T-helper 2 cell treated with Interferon-gamma antibody and Interleukin-4, amounts not matched to agents 5 μg/mL and 100 μg/mL, for 36 hours (primary cell): ENCODE results near the gene LMBRD1.
A peak's percentile ranks its signal among the peaks of the same experiment; 100 is the strongest.
"Not testable (repeated sequence)": the region's sequence is repeated elsewhere in the genome, so short reads cannot be mapped to it uniquely, and the experiment has no call there.

ENCODE experiments used
- DNase-seq: peaks from one replicate; pipeline ENCODE4 v3.0.0; 2021; ENCODE audit warnings: low spot score
- H3K27ac Mint-ChIP-seq: one replicate; pipeline ENCODE4 v1.8.0; 2021; ENCODE audit warnings: mild to moderate bottlenecking, mixed read lengths
- H3K27me3 Mint-ChIP-seq: one replicate; pipeline ENCODE4 v1.8.0; 2021; ENCODE audit warnings: low read depth, mixed read lengths
- H3K36me3 Mint-ChIP-seq: one replicate; pipeline ENCODE4 v1.8.0; 2021; ENCODE audit warnings: low read depth, mixed read lengths
- H3K4me1 Mint-ChIP-seq: one replicate; pipeline ENCODE4 v1.8.0; 2021; ENCODE audit warnings: low read depth, mixed read lengths
- H3K4me3 Mint-ChIP-seq: one replicate; pipeline ENCODE4 v1.8.0; 2022; ENCODE audit warnings: mild to moderate bottlenecking, moderate library complexity, mixed read lengths
- H3K9me3 Mint-ChIP-seq: one replicate; pipeline ENCODE4 v1.8.0; 2021; ENCODE audit warnings: mixed read lengths

Gene LMBRD1

DNA sequence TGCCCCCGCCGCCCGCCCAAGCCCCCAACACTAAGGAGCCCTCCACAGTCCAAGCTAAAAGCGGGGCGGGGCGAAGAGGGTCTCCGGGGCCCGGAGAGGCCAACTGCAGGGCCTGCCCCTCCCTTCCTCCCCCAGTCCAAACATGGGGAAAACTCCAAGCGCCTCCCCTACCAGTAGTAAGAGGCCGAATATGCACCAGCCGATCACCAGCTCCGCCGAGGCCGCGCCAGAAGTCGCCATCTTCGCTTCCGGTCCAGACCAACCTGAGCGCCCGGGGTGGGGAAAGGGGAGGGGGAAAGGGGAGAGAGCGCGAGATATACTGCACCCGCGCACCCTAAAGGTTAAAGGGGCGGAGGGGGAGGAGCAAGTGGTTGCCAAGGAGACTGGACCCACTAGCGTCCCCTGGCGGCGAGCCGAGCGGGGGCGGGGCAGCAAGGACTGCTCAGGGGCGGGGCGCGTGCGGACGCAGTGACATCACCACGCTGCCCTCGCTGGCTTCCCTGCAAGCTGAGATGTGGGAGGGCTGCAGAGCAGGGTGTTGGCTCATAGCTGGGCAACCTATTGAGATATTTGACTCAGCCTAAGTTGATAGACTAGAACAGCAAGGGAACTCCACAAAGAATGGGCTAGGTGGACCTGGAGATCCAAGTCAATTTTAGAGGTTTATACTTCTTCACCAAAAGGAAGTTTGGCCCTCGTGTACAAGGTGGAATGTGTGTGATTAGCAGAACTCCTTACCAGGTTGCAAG is at the start of gene LMBRD1:
LMBRD1 (minus strand) TSS at position 369 of the 749 bp plus-strand sequence; CDS start at position 240, 129 bp downstream.
- peak within 1 kb of the TSS; percentile 97 for H3K27ac Mint-ChIP-seq
- peaks cover 10% of the 10 kb centered on the region for H3K36me3 Mint-ChIP-seq
- peak within 1 kb of the TSS; percentile 97 for H3K4me3 Mint-ChIP-seq
- peaks cover 27% of the 10 kb centered on the region for H3K4me1 Mint-ChIP-seq
- H3K27me3 Mint-ChIP-seq, result no peaks in the 10 kb centered on the region
- peaks cover 6% of the 10 kb centered on the region for H3K9me3 Mint-ChIP-seq
- peak; percentile 97 for DNase-seq

DNA sequence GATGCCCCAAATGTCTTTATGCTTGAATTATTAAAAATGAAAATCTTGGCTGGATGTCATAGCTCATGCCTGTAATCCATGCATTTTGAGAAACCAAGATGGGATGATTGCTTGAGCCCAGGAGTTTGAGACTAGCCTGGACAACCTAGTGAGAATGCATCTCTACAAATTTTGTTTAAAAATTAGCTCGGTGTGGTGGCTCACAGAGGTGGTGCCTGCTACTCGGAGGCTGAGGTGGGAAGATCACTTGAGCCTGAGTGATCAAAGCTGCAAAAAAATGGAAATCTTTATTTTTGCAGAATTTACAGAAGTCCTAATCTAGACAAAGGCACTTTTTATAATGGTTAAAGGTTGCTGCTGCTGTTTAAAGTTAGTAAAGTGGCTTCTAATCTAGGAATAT is 49.5 kb upstream of the LMBRD1 start:
- no peaks in the 10 kb centered on the region for H3K36me3 Mint-ChIP-seq
- H3K4me3 Mint-ChIP-seq, result no peak overlapping the region
- no peak for DNase-seq
- peaks cover 28% of the 10 kb centered on the region for H3K27me3 Mint-ChIP-seq
- H3K4me1 Mint-ChIP-seq, result no peaks in the 10 kb centered on the region
- H3K9me3 Mint-ChIP-seq, result no peaks in the 10 kb centered on the region
- H3K27ac Mint-ChIP-seq, result no peak overlapping the region

GRCh38 chr6:69843189-69843588 is 46.4 kb upstream of the LMBRD1 start:
- no peak overlapping the region for H3K27ac Mint-ChIP-seq
- H3K36me3 Mint-ChIP-seq, result no peaks in the 10 kb centered on the region
- no peaks in the 10 kb centered on the region for H3K4me1 Mint-ChIP-seq
- H3K27me3 Mint-ChIP-seq, result peaks cover 43% of the 10 kb centered on the region
- H3K9me3 Mint-ChIP-seq, result no peaks in the 10 kb centered on the region
- H3K4me3 Mint-ChIP-seq, result no peak overlapping the region
- no peak for DNase-seq

DNA sequence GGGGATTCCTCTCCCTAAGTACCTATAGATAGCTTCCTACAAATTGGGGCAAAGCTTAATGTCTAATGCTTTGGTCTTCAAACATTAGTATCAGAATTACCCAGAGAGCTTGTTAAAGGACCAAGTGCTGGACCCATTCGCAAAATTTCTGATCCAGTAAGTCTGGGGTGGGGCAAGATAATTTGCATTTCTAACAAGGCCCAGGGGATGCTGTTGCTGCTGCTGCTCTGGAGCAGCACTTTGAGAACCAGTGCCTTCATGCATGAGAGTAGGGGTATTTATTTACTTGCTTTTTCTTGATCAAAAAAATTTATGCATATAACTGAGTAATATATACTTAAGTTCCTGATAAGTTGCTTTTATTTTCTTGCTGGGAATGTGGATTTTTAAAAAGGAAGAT is 45.1 kb upstream of the LMBRD1 start:
- Mint-ChIP-seq H3K9me3 (no peaks in the 10 kb centered on the region), H3K27me3 (peaks cover 41% of the 10 kb centered on the region), H3K27ac (no peak overlapping the region), H3K4me3 (no peak overlapping the region), H3K36me3 (no peaks in the 10 kb centered on the region), H3K4me1 (no peaks in the 10 kb centered on the region)
- DNase-seq, result no peak

GRCh38 chr6:69835414-69836179 is 38.8 kb upstream of the LMBRD1 start:
- DNase-seq, result no peak
- H3K27me3 Mint-ChIP-seq, result peaks cover 31% of the 10 kb centered on the region
- no peaks in the 10 kb centered on the region for H3K36me3 Mint-ChIP-seq
- no peaks in the 10 kb centered on the region for H3K9me3 Mint-ChIP-seq
- no peak overlapping the region for H3K27ac Mint-ChIP-seq
- peaks cover 5% of the 10 kb centered on the region for H3K4me1 Mint-ChIP-seq
- H3K4me3 Mint-ChIP-seq, result no peak overlapping the region

GRCh38 chr6:69832558-69832957 is 35.7 kb upstream of the LMBRD1 start:
- Mint-ChIP-seq H3K9me3 (no peaks in the 10 kb centered on the region), H3K27ac (no peak overlapping the region), H3K27me3 (peaks cover 18% of the 10 kb centered on the region), H3K4me3 (no peak overlapping the region), H3K4me1 (peaks cover 5% of the 10 kb centered on the region), H3K36me3 (no peaks in the 10 kb centered on the region)
- no peak for DNase-seq

GRCh38 chr6:69827276-69827893 is 30.6 kb upstream of the LMBRD1 start:
- no peaks in the 10 kb centered on the region for H3K9me3 Mint-ChIP-seq
- no peak overlapping the region for H3K27ac Mint-ChIP-seq
- no peaks in the 10 kb centered on the region for H3K36me3 Mint-ChIP-seq
- H3K4me3 Mint-ChIP-seq, result no peak overlapping the region
- peaks cover 11% of the 10 kb centered on the region for H3K27me3 Mint-ChIP-seq
- DNase-seq, result no peak
- no peaks in the 10 kb centered on the region for H3K4me1 Mint-ChIP-seq

- Mint-ChIP-seq H3K36me3 (no peaks in the 10 kb centered on the region), H3K27ac (no peak overlapping the region), H3K9me3 (no peaks in the 10 kb centered on the region), H3K27me3 (peaks cover 7% of the 10 kb centered on the region), H3K4me1 (no peaks in the 10 kb centered on the region), H3K4me3 (no peak overlapping the region)
- DNase-seq, result no peak
Measured at GRCh38 chr6:69825904-69826303, 29.1 kb upstream of the LMBRD1 start.

DNA sequence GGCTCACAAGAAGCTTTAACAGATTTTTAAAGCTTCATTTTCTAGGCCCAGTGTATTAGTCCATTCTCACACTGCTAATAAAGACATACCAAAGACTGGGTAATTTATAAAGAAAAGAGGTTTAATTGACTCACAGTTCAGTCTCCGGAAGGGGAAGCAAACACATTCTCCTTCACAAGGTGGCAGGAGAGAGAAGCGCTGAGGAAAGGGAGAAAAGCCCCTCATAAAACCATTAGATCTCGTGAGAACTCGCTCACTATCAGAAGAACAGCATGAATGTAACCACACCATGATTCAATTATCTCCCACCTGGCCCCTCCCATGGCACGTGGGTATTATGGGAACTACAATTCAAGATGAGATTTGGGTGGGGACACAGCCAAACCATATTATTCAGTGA is 27.5 kb upstream of the LMBRD1 start:
- H3K27ac Mint-ChIP-seq, H3K4me3 Mint-ChIP-seq, H3K36me3 Mint-ChIP-seq, H3K4me1 Mint-ChIP-seq, H3K27me3 Mint-ChIP-seq, DNase-seq, H3K9me3 Mint-ChIP-seq: not testable (repeated sequence)

DNA sequence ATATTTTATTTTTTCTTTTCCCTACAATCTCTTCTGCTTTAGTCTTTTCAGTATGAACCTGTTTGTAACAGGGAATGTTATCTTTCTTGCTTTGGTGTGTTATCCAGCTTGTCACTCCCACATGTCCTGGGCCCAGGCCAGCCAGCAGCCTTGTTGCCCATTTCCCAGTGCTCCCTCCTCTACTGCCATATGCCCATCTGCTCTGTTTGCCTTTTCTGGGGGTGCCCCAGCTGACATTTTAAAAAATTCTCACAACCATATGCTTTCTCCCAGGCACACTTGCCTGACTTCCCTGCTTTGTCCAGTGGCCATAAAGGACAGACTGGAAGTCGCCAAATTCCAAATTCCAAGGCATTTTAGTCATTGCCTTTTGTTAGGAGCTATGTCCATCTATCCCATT is 23.6 kb upstream of the LMBRD1 start:
- no peaks in the 10 kb centered on the region for H3K36me3 Mint-ChIP-seq
- no peak for DNase-seq
- H3K27me3 Mint-ChIP-seq, result no peaks in the 10 kb centered on the region
- H3K4me1 Mint-ChIP-seq, result peaks cover 23% of the 10 kb centered on the region
- no peak overlapping the region for H3K27ac Mint-ChIP-seq
- H3K9me3 Mint-ChIP-seq, result no peaks in the 10 kb centered on the region
- no peak overlapping the region for H3K4me3 Mint-ChIP-seq

- peaks cover 2% of the 10 kb centered on the region for H3K36me3 Mint-ChIP-seq
- peak overlapping the region; percentile 56 for H3K27ac Mint-ChIP-seq
- H3K27me3 Mint-ChIP-seq, result no peaks in the 10 kb centered on the region
- no peak overlapping the region for H3K4me3 Mint-ChIP-seq
- H3K9me3 Mint-ChIP-seq, result no peaks in the 10 kb centered on the region
- peaks cover 27% of the 10 kb centered on the region for H3K4me1 Mint-ChIP-seq
- no peak for DNase-seq
Measured at GRCh38 chr6:69820018-69820417, 23.2 kb upstream of the LMBRD1 start.

DNA sequence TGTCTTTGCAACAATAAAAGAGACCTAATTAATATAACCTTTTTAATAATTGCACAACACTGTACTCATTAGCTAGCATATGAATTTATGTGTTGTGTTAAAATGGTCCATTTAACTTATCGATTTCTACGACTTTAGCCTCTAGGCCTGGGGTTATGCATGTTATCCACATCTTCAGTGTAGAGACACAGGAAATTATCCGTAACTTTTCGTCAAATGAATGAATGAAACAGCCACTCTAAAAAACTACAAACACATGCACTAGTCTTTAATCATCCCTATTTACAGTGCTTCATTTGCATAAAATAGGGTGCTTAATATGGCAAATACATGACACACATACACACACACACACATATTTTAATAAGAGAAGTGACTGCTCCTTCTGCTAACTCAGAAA is 22.3 kb upstream of the LMBRD1 start:
- Mint-ChIP-seq H3K4me3 (no peak overlapping the region), H3K27me3 (no peaks in the 10 kb centered on the region), H3K9me3 (no peaks in the 10 kb centered on the region), H3K36me3 (peaks cover 3% of the 10 kb centered on the region), H3K27ac (no peak overlapping the region), H3K4me1 (peaks cover 33% of the 10 kb centered on the region)
- DNase-seq, result no peak

GRCh38 chr6:69818223-69818930 is 21.6 kb upstream of the LMBRD1 start:
- Mint-ChIP-seq H3K36me3 (peaks cover 3% of the 10 kb centered on the region), H3K4me3 (no peak overlapping the region), H3K27me3 (no peaks in the 10 kb centered on the region), H3K9me3 (no peaks in the 10 kb centered on the region), H3K27ac (no peak overlapping the region), H3K4me1 (peaks cover 39% of the 10 kb centered on the region)
- no peak for DNase-seq

GRCh38 chr6:69817358-69817757 is 20.5 kb upstream of the LMBRD1 start:
- H3K4me3 Mint-ChIP-seq, result no peak overlapping the region
- DNase-seq, result no peak
- H3K36me3 Mint-ChIP-seq, result peaks cover 3% of the 10 kb centered on the region
- H3K27ac Mint-ChIP-seq, result no peak overlapping the region
- no peaks in the 10 kb centered on the region for H3K9me3 Mint-ChIP-seq
- no peaks in the 10 kb centered on the region for H3K27me3 Mint-ChIP-seq
- peaks cover 48% of the 10 kb centered on the region for H3K4me1 Mint-ChIP-seq
